A673 (cell line): ENCODE results near the gene NACC2. TPM values are rescaled to one million over a fixed set of nuclear protein-coding genes. Genes with fewer than 3 reads are reported as not detected.

ENCODE experiments used
- BruUV-seq: library from RNA; stranded (reverse); fragments of 400-500 nt; replicated peaks from 2 replicates; lab custom pipeline; 2021; lab: Mats Ljungman, UMichigan
- CTCF ChIA-PET: fragments of 300-600 bp; sonication (Branson Sonifier 250); formaldehyde crosslinking; loops from one replicate; lab custom pipeline; 2022; ENCODE audit warnings: antibody characterized with exemption; lab: Charles Lee
- POLR2A ChIA-PET: fragments of 300-600 bp; sonication (Branson Sonifier 250); formaldehyde crosslinking; loops from one replicate; lab custom pipeline; 2022; ENCODE audit warnings: antibody characterized with exemption; ENCODE audit not compliant: low non-redundant PET; lab: Charles Lee
- DNase-seq: peaks from one replicate; pipeline ENCODE4 v3.0.0-alpha.2; 2015; ENCODE audit warnings: low spot score
- H3K27ac ChIP-seq: fragments of 200-600 bp; sonication (generic); 2 replicates; pipeline ENCODE4 v1.5.1; 2016; ENCODE audit warnings: mixed run types, low read depth, mild to moderate bottlenecking, mixed read lengths, antibody characterized with exemption, low read length; ENCODE audit not compliant: poor library complexity, severe bottlenecking
- H3K27me3 ChIP-seq: fragments of 200-600 bp; sonication (generic); replicated peaks from 2 replicates; pipeline ENCODE4 v1.6.1; 2017; ENCODE audit warnings: mixed run types, low read depth, mild to moderate bottlenecking, mixed read lengths, antibody characterized with exemption, low read length; ENCODE audit not compliant: insufficient read depth, poor library complexity
- H3K36me3 ChIP-seq: fragments of 200-600 bp; sonication (generic); 2 replicates; pipeline ENCODE4 v1.6.1; 2016; ENCODE audit warnings: mixed run types, mild to moderate bottlenecking, mixed read lengths, antibody characterized with exemption, low read length; ENCODE audit not compliant: insufficient read depth, poor library complexity, severe bottlenecking
- H3K4me1 ChIP-seq: fragments of 200-600 bp; sonication (generic); 2 replicates; pipeline ENCODE4 v1.6.1; 2017; ENCODE audit warnings: mixed run types, mild to moderate bottlenecking, mixed read lengths, antibody characterized with exemption, low read length; ENCODE audit not compliant: insufficient read depth, poor library complexity, severe bottlenecking
- H3K4me3 ChIP-seq: fragments of 200-600 bp; sonication (generic); 2 replicates; pipeline ENCODE4 v1.5.1; 2016; ENCODE audit warnings: low read depth, mixed run types, mild to moderate bottlenecking, mixed read lengths, low read length; ENCODE audit not compliant: poor library complexity, severe bottlenecking
- H3K9me3 ChIP-seq: fragments of 200-600 bp; sonication (generic); 2 replicates; pipeline ENCODE4 v1.6.1; 2016; ENCODE audit warnings: mixed run types, low read depth, mild to moderate bottlenecking, mixed read lengths, antibody characterized with exemption, low read length; ENCODE audit not compliant: poor library complexity, severe bottlenecking
- EZH2 ChIP-seq: fragments of 200-600 bp; sonication (generic); IDR thresholded peaks from 2 replicates; pipeline ENCODE4 v1.6.1; 2017; ENCODE audit warnings: borderline replicate concordance, low read depth, mild to moderate bottlenecking, mixed read lengths, antibody characterized with exemption, low read length; ENCODE audit not compliant: poor library complexity, severe bottlenecking
- intact Hi-C: fragments of 100-400 bp; cut with micrococcal nuclease; formaldehyde crosslinking; loops from one replicate; pipeline ENCODE4 v1.10.0; 2022; ENCODE audit not compliant: unreplicated experiment
- total RNA-seq: library from RNA; stranded (reverse); gene quantifications from 2 replicates; pipeline ENCODE4 v1.2.3, GENCODE V29; 2021
- TF ChIP-seq, protein P1 (sequence below): fragments of 300-800, 200-600 bp; sonication (generic); conservative IDR thresholded peaks from 2 replicates; pipeline ENCODE4 v1.5.1; 2017; ENCODE audit warnings: low read depth, mild to moderate bottlenecking, antibody characterized with exemption, low read length, moderate library complexity, mixed read lengths

The NACC2 gene
- total RNA-seq, 1 experiment from 2014 or later, result 19.5 TPM

DNA sequence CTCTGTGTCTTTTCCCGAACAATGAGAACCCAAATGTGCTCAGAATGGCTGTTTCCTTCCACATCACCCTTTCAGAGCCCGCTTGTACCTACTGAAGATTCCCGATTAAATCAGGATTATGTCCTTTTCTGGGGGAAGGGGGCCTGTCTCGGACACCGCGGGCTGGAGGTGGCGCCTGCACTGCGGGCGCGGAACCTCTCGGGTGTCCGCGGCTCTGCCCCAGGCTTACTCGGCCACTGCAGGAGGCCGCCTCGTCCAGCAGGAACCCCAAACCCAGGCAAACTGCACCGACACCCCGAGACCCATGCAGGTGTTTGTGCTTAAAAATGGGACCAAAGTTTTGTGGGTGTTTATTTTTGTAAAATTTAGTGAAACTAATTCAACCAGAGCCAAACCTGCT, 32.2 kb upstream of the NACC2 start:
- intact Hi-C loops, result loop anchor here (10.0 kb wide), 1 partner anchor 333 kb away; no protein-coding TSS in a partner anchor
- POLR2A ChIA-PET, result no interaction called here
- CTCF ChIA-PET, result no interaction called here
- BruUV-seq, result no TSS peak
- Histone ChIP-seq H3K4me3 (no peak overlapping the region), H3K4me1 (peaks cover 8% of the 10 kb centered on the region), H3K36me3 (no peaks in the 10 kb centered on the region), H3K9me3 (no peaks in the 10 kb centered on the region), H3K27ac (no peak overlapping the region), H3K27me3 (no peaks in the 10 kb centered on the region)
- DNase-seq, result no peak
- no peak for TF ChIP-seq EZH2
- TF ChIP-seq, protein P1, sequence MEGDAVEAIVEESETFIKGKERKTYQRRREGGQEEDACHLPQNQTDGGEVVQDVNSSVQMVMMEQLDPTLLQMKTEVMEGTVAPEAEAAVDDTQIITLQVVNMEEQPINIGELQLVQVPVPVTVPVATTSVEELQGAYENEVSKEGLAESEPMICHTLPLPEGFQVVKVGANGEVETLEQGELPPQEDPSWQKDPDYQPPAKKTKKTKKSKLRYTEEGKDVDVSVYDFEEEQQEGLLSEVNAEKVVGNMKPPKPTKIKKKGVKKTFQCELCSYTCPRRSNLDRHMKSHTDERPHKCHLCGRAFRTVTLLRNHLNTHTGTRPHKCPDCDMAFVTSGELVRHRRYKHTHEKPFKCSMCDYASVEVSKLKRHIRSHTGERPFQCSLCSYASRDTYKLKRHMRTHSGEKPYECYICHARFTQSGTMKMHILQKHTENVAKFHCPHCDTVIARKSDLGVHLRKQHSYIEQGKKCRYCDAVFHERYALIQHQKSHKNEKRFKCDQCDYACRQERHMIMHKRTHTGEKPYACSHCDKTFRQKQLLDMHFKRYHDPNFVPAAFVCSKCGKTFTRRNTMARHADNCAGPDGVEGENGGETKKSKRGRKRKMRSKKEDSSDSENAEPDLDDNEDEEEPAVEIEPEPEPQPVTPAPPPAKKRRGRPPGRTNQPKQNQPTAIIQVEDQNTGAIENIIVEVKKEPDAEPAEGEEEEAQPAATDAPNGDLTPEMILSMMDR, result no peak

DNA sequence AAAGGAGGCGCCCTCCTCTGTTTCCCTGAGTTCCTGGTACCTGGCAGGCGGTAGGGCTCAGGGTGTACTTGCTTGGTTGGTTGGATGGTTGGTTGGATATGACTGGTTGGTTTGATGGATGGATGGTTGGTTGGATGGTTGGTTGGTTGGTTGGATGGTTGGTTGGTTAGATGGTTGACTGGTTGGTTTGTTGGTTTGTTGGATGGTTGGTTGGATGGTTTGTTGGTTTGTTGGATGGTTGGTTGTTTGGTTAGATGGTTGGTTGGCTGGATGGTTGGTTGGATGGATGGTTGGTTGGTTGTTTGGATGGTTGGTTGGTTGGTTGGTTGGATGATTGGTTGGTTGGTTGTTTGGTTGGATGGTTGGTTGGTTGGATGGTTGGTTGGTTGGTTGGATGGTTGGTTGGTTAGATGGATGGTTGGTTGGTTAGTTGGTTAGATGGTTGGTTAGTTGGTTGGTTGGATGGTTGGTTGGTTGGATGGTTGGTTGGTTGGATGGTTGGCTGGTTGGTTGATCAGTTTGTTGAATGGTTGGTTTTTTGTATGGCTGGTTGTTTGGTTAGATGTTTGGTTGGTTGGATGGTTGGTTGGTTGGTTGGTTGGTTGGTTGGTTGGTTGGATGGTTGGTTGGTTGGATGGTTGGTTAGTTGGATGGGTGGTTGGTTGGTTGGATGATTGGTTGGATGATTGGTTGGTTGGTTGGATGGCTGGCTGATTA, 30.0 kb upstream of the NACC2 start:
- Histone ChIP-seq H3K9me3 (no peaks in the 10 kb centered on the region), H3K27me3 (no peaks in the 10 kb centered on the region), H3K36me3 (no peaks in the 10 kb centered on the region), H3K4me1 (peaks cover 11% of the 10 kb centered on the region), H3K27ac (no peak overlapping the region), H3K4me3 (no peak overlapping the region)
- ChIA-PET CTCF (interaction anchor here (0.7 kb wide), 1 partner anchor 15 kb away, joined by 3 read pairs; no protein-coding TSS in a partner anchor), POLR2A (no interaction called here)
- no peak for TF ChIP-seq EZH2
- intact Hi-C loops, result loop anchor here (10.0 kb wide), 1 partner anchor 330 kb away; no protein-coding TSS in a partner anchor
- BruUV-seq, result no TSS peak
- no peak for DNase-seq

DNA sequence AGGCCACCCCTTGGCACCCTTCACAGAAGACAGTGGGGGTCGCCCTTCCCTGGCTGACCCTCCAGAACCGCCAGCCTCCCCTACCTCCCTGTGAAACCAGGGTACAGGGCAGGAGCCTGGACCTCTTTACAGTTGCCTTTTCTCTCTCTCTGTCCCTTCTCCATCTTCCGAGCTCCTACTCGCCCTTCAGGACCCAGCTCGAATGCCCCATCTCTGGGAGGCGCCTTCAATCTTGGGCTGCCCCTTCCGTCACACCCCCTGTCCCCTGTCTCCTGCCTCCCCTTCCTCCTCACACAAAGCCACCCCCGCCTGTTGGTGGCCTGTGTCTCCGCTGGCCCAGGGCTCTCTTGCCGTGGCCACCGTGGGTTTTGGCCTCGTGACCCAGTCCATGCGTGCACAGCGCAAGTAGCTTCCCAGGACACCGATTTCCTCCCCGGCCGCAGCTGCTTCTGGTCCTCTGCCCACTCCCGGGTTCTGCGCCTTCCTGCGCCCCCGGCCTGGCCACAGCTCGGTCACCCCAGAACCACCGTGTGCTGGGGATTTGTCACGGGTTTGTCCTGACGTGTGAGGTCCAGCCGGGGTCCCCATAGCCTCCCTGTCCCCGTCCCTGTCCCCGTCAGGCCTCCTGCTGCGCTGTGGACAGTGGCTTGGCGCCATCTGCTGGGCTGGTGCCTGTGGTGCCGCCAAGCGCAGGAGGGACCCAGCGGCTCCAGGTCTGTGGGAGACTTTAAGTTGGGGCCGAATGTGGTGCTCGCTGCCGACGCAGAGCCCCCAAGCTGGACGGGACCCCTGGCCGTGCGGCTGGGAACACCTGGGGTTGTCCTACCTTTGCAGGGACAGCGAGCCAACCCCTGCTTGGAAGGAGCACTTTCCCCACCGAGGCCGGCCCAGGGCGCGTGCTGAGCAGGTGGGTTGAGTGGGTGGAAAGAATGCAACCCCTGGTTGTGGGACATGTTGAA, 27.6 kb upstream of the NACC2 start:
- H3K27ac ChIP-seq, result no peak overlapping the region
- intact Hi-C loops, result loop anchor here (1.0 to 10.0 kb wide), 3 partner anchors 155 to 328 kb away; no protein-coding TSS in a partner anchor
- H3K4me3 ChIP-seq, result no peak overlapping the region
- no peaks in the 10 kb centered on the region for H3K27me3 ChIP-seq
- H3K36me3 ChIP-seq, result no peaks in the 10 kb centered on the region
- peaks cover 18% of the 10 kb centered on the region for H3K4me1 ChIP-seq
- ChIA-PET CTCF (interaction anchor here (1.0 to 2.1 kb wide), 3 partner anchors 33 to 161 kb away, joined by 3 to 13 read pairs (median 5); partner anchors contain the start of gene UBAC1), POLR2A (no interaction called here)
- H3K9me3 ChIP-seq, result no peaks in the 10 kb centered on the region
- no peak for TF ChIP-seq EZH2
- TF ChIP-seq, protein P1, result peak; percentile 98
- BruUV-seq, result no TSS peak
- DNase-seq, result peak; percentile 75
